BJ (cell line): ENCODE measurements around the gene MTOR. TPM values are rescaled to one million over a fixed set of nuclear protein-coding genes. Genes with fewer than 3 reads are reported as not detected.

Experiments
- CTCF ChIA-PET: fragments of 350-600 bp; formaldehyde crosslinking; extraction: SDS; loops from one replicate; lab custom pipeline; 2021; ENCODE audit warnings: antibody characterized with exemption, inconsistent platforms; lab: Yijun Ruan, JAX
- POLR2A ChIA-PET: fragments of 300-600 bp; sonication (Branson Sonifier 250); formaldehyde crosslinking; extraction: SDS; loops from one replicate; lab custom pipeline; 2021; ENCODE audit warnings: antibody characterized with exemption; lab: Charles Lee
- DNase-seq: peaks from one replicate; pipeline ENCODE4 v3.0.0-alpha.2; 2011; ENCODE audit warnings: low read depth
- H3K27me3 ChIP-seq: 2 replicates; pipeline ENCODE4 v1.6.0; 2011; ENCODE audit warnings: low read length; ENCODE audit not compliant: control insufficient read depth, insufficient read depth
- H3K36me3 ChIP-seq: 2 replicates; pipeline ENCODE4 v1.5.1; 2011; ENCODE audit warnings: low read length; ENCODE audit not compliant: control insufficient read depth, insufficient read depth
- H3K4me3 ChIP-seq: 2 replicates; pipeline ENCODE4 v1.5.1; 2011; ENCODE audit warnings: low read depth, mild to moderate bottlenecking, control low read depth, low read length
- CTCF ChIP-seq: IDR thresholded peaks from 2 replicates; pipeline ENCODE4 v1.5.1; 2011; ENCODE audit warnings: low read depth, mild to moderate bottlenecking, control low read depth, inconsistent platforms, low read length, moderate library complexity; ENCODE audit not compliant: insufficient read depth
- polyA plus RNA-seq: library from polyadenylated mRNA; depleted of rRNA; stranded (reverse); fragments of >200 nt; gene quantifications from 2 replicates; pipeline ENCODE4 v1.2.3, GENCODE V29; 2011

MTOR gene
- polyA plus RNA-seq, 1 experiment: 31.6 TPM

- POLR2A ChIA-PET: no interaction called here
- CTCF ChIA-PET: interaction anchor here (3.2 kb wide), 1 partner anchor 12 kb away, joined by 23 read pairs; no protein-coding TSS in a partner anchor
- no peak for TF ChIP-seq CTCF
- no peaks in the 10 kb centered on the region for H3K27me3 ChIP-seq
- DNase-seq: no peak
- H3K36me3 ChIP-seq: peaks cover 22% of the 10 kb centered on the region
- no peak overlapping the region for H3K4me3 ChIP-seq
Measured at GRCh38 chr1:11252538-11252937, 9.8 kb downstream of the MTOR start.

GRCh38 chr1:11248169-11248568 is 14.2 kb downstream of the MTOR start:
- Histone ChIP-seq H3K4me3 (no peak overlapping the region), H3K36me3 (peaks cover 15% of the 10 kb centered on the region), H3K27me3 (no peaks in the 10 kb centered on the region)
- ChIA-PET CTCF (interaction anchor here (0.7 to 1.2 kb wide), 2 partner anchors 170 to 172 kb away, joined by 3 read pairs; no protein-coding TSS in a partner anchor), POLR2A (no interaction called here)
- no peak for TF ChIP-seq CTCF
- DNase-seq: no peak

- Histone ChIP-seq H3K27me3 (no peaks in the 10 kb centered on the region), H3K36me3 (peaks cover 12% of the 10 kb centered on the region), H3K4me3 (no peak overlapping the region)
- no peak for TF ChIP-seq CTCF
- ChIA-PET POLR2A (no interaction called here), CTCF (interaction anchor here (0.5 to 2.1 kb wide), 5 partner anchors 10 to 399 kb away, joined by 3 to 10 read pairs (median 5); no protein-coding TSS in a partner anchor)
- DNase-seq: no peak
Measured at GRCh38 chr1:11245904-11246719, 16.2 kb downstream of the MTOR start.

GRCh38 chr1:11245248-11245647 is 17.1 kb downstream of the MTOR start:
- CTCF ChIA-PET: interaction anchor here (0.7 to 1.6 kb wide), 5 partner anchors 28 to 400 kb away, joined by 3 to 4 read pairs (median 3); partner anchors contain the start of gene UBIAD1
- Histone ChIP-seq H3K27me3 (no peaks in the 10 kb centered on the region), H3K36me3 (peaks cover 12% of the 10 kb centered on the region), H3K4me3 (no peak overlapping the region)
- no peak for DNase-seq
- no peak for TF ChIP-seq CTCF
- POLR2A ChIA-PET: no interaction called here

GRCh38 chr1:11238311-11238710 is 24.0 kb downstream of the MTOR start:
- H3K4me3 ChIP-seq: no peak overlapping the region
- H3K36me3 ChIP-seq: peaks cover 21% of the 10 kb centered on the region
- no peaks in the 10 kb centered on the region for H3K27me3 ChIP-seq
- CTCF ChIA-PET: interaction anchor here (6.6 to 7.0 kb wide), 2 partner anchors 201 to 406 kb away, joined by 36 to 102 read pairs; no protein-coding TSS in a partner anchor
- DNase-seq: no peak
- POLR2A ChIA-PET: no interaction called here
- TF ChIP-seq CTCF: no peak
